HepG2 (cell line): ENCODE measurements around the gene DHRS9.

Experiments used
- CTCF ChIP-seq: sonication (generic); formaldehyde crosslinking; IDR thresholded peaks from 2 replicates; pipeline ENCODE4 v1.5.0; 2020; ENCODE audit warnings: mild to moderate bottlenecking, missing genetic modification reagents, moderate library complexity
- HNRNPH1 ChIP-seq: fragments of 200-400 bp; formaldehyde crosslinking; optimal IDR thresholded peaks from 2 replicates; pipeline ENCODE3; 2017; ENCODE audit warnings: mild to moderate bottlenecking, low read depth, low read length
- NBN ChIP-seq: fragments of 450-650 bp; conservative IDR thresholded peaks from 2 replicates; pipeline ENCODE4 v1.6.1; 2017
- POLR2A ChIP-seq, 2 experiments: IDR thresholded peaks; 2 replicates each; pipeline ENCODE4 v1.6.1; 2011; ENCODE audit warnings: low read depth in 2 of 2, low read length in 2 of 2, mild to moderate bottlenecking in 1 of 2, moderate library complexity in 1 of 2; ENCODE audit not compliant: insufficient read depth in 1 of 2
- SMAD9 ChIP-seq: sonication (generic); formaldehyde crosslinking; IDR thresholded peaks from 2 replicates; pipeline ENCODE4 v1.5.1; 2020; ENCODE audit warnings: mild to moderate bottlenecking, missing genetic modification reagents
- SMARCE1 ChIP-seq: fragments of 450-650 bp; IDR thresholded peaks from 2 replicates; pipeline ENCODE4 v1.6.1; 2017; ENCODE audit warnings: borderline replicate concordance
- YY1 ChIP-seq: IDR thresholded peaks from 2 replicates; pipeline ENCODE4 v1.6.1; 2011; ENCODE audit warnings: low read length, low read depth, moderate library complexity, mild to moderate bottlenecking; ENCODE audit not compliant: insufficient read depth, insufficient replicate concordance

- TF ChIP-seq NBN (no peak), CTCF (CRISPR knock-in tag) (no peak), SMARCE1 (no peak), HNRNPH1 (no peak), SMAD9 (CRISPR knock-in tag) (no peak), YY1 (no peak), POLR2A (IDR thresholded peaks at IDR 0.05; ENCODE audit: insufficient read depth in 1 of 2, low read depth in 2 of 2, low read length in 2 of 2) (no peak)
These were observed 37.5 kb downstream of the DHRS9 start for GRCh38 chr2:169106563-169107545.
